ENCODE data around the gene ALDH1A2. TPM values are rescaled to one million over a fixed set of nuclear protein-coding genes. Genes with fewer than 3 reads are reported as not detected.

Gene ALDH1A2
- total RNA-seq, 1 donor, result 2.1 TPM

DNA sequence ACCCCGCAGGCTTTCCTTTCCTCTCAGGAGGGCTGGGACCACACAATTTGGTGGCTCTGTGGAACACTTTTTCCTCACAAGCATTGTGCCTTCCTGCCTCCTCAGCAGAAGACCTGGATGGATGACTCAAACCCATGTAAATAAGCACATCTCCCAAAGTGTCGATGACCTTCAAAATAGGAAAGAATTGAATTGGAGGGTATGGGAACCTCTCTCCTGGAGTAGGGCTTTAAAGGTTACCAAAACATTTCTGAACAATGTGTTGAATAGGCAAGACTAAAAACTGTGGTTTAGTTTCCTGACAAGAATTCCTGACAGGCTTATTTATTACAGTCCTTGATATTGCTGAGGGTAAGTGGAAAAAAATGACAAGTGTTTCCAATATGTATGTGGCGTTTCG is 118.2 kb downstream of the ALDH1A2 start:
- no peak overlapping the region for H3K4me3 ChIP-seq (ENCODE audit: low read depth, low read length)
- TF ChIP-seq, protein P1, sequence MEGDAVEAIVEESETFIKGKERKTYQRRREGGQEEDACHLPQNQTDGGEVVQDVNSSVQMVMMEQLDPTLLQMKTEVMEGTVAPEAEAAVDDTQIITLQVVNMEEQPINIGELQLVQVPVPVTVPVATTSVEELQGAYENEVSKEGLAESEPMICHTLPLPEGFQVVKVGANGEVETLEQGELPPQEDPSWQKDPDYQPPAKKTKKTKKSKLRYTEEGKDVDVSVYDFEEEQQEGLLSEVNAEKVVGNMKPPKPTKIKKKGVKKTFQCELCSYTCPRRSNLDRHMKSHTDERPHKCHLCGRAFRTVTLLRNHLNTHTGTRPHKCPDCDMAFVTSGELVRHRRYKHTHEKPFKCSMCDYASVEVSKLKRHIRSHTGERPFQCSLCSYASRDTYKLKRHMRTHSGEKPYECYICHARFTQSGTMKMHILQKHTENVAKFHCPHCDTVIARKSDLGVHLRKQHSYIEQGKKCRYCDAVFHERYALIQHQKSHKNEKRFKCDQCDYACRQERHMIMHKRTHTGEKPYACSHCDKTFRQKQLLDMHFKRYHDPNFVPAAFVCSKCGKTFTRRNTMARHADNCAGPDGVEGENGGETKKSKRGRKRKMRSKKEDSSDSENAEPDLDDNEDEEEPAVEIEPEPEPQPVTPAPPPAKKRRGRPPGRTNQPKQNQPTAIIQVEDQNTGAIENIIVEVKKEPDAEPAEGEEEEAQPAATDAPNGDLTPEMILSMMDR (IDR thresholded peaks at IDR 0.05; ENCODE audit: insufficient read depth, low read length), result no peak
- no peak for DNase-seq (ENCODE audit: low read depth)

DNA sequence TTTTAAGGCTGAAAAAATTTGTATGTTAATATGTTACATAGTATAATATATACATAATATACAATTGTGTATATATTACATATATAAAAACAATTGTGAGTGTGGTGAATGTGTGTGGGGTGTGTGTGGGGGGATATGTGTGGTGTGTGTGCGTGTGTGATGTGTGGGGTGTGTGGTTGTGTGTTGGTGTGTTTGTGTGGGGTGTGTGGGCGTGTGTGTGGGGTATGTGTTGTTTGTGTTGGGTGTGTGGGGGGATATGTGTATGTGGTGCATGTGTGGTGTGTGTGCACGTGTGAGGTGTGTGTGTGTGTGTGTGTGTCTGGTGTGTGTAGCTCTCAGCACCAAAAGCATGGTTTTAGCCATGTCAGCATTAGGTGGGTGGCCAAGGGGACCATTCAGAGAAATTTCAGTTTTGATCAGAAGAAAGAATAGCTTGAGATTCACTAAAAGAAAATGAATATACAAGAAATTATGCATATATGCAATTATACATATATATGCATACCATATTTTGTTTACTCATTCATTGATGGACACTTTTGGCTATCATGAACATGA is 118.9 kb downstream of the ALDH1A2 start:
- DNase-seq (ENCODE audit: low read depth), result no peak
- no peak overlapping the region for H3K4me3 ChIP-seq (ENCODE audit: low read depth, low read length)
- TF ChIP-seq, protein P1 (IDR thresholded peaks at IDR 0.05; ENCODE audit: insufficient read depth, low read length), result no peak

DNA sequence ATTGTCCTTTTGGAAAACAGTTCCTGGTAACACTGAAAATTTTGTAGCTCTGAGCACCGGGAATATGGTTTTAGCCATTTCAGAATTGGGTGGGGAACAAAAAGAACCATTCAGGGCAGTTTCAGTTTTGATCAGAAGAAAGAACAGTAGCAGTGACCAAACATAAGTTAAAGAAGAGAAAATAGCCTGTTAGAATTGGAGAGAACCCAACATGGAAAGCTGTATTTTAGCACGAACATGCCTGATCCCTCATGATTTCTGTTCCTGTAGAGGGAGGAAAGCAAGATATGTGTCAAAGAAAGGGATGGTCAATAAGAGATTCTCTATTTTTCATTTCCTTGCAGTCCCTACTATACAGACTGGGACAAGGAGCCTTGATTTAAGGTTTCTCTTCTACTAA is 119.9 kb downstream of the ALDH1A2 start:
- no peak overlapping the region for H3K4me3 ChIP-seq (ENCODE audit: low read depth, low read length)
- no peak for DNase-seq (ENCODE audit: low read depth)
- TF ChIP-seq, protein P1 (IDR thresholded peaks at IDR 0.05; ENCODE audit: insufficient read depth, low read length), result no peak

- TF ChIP-seq, protein P1 (IDR thresholded peaks at IDR 0.05; ENCODE audit: insufficient read depth, low read length), result no peak
- no peak for DNase-seq (ENCODE audit: low read depth)
- H3K4me3 ChIP-seq (ENCODE audit: low read depth, low read length), result no peak overlapping the region
Observed at GRCh38 chr15:57943754-57944420, 121.6 kb downstream of the ALDH1A2 start.

DNA sequence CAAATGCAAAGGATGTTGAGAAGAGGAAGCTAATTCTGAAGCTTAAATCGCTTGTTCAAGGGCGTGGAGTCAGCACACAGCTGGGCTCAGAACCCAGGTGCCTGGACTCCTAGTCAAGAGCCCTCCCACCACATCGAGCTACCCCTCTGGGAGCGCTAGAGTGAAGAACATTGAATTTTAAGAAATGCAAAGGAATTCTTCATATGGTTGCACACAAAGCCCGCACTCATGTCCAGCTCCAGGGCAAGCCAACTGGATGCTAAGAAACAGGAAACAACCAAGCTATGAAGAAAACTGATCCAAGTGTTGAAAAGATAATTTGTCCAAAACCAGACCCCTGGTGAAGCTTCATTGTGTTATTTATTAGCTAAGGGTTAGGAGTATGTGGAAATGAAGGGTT is 122.3 kb downstream of the ALDH1A2 start:
- TF ChIP-seq, protein P1 (IDR thresholded peaks at IDR 0.05; ENCODE audit: insufficient read depth, low read length), result no peak
- DNase-seq (ENCODE audit: low read depth), result no peak
- H3K4me3 ChIP-seq (ENCODE audit: low read depth, low read length), result no peak overlapping the region

DNA sequence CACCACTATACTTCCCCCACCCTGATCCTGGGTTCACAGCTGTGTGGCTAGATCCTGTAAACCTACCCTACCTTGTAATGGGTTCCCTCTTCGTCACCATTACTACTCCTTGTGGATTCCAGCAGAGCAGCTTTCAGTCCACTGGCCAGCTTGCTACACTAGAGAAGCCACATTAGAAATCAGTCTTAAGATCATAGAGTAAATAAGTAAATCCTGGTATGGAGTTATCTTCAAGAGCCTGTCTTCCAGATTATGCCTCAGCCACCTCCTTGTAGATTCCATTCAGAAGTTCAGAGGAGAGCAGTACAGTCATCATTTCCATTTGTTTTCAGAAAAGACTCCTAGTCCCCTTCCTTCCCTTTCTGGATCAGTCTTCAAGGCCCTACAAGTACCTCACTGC is 123.7 kb downstream of the ALDH1A2 start:
- TF ChIP-seq, protein P1 (IDR thresholded peaks at IDR 0.05; ENCODE audit: insufficient read depth, low read length), result no peak
- DNase-seq (ENCODE audit: low read depth), result no peak
- H3K4me3 ChIP-seq (ENCODE audit: low read depth, low read length), result no peak overlapping the region

Data from fibroblast of the aortic adventitia (primary cell).